Measurements from ENCODE around the gene FRMD4A. TPM values are rescaled to one million over a fixed set of nuclear protein-coding genes. Genes with fewer than 3 reads are reported as not detected.

The FRMD4A gene
- total RNA-seq, 5 donors from 2014 or later (not counting 1 experiment from before 2014, with no cell fraction given): 1.3 to 1.8 (median 1.4) TPM

DNA sequence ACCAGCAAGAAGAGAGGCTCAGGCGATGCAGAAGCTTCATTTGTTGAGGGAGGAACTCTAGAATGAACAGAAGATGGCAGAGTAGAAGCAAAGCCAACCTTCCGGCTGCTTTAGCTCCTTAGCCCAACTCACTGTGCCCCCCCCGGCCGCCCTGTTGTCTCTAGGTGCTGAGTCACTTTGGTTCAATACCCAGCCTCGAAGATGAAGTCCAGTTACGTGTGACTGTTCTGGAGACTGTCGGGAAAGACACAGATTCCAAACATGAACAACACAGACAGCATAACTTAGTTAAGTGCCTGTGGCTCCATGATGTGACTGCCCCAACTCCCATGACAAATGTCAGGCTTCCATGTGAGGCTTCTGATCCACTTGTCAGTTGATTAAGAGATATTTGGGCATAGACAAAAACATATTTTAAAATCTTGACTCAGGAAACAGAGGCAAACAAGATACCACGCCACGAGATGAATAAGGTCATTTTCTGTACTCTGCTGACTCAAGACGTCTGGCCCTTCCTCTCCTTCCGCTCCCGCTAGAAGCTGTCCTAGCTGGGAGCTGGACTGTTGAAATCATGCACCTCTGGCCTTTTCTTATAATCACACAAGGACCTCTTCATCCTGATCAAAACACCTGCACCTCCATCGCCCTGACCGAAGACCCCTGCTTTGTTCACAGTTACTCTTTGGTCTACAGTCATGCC is 199.3 kb downstream of the FRMD4A start:
- Mint-ChIP-seq H3K9me3 (peaks cover 0 to 5% (median 0%) of the 10 kb centered on the region in 3 donors), H3K36me3 (no peaks in the 10 kb centered on the region), H3K27me3 (peaks cover 1 to 11% of the 10 kb centered on the region in 2 donors), H3K4me3 (no peak overlapping the region), H3K4me1 (no peaks in the 10 kb centered on the region), H3K27ac (no peak overlapping the region)
- 90% methylated on average over 12 of the region's 14 CpGs for WGBS (ENCODE audit: insufficient coverage)
- Histone ChIP-seq H3K36me3 (ENCODE audit: control insufficient read depth in 2 of 2, extremely low read depth in 1 of 2, insufficient read depth in 1 of 2, low read length in 1 of 2) (no peaks in the 10 kb centered on the region), H3K4me3 (ENCODE audit: control insufficient read depth in 1 of 2, extremely low read depth in 1 of 2, low read length in 1 of 2) (no peak overlapping the region), H3K4me1 (ENCODE audit: control insufficient read depth in 1 of 2, extremely low read depth in 1 of 2, insufficient read depth in 2 of 2, low read length in 2 of 2) (no peaks in the 10 kb centered on the region), H3K27ac (ENCODE audit: low read length) (no peak overlapping the region), H3K27me3 (replicated peaks in 1 of 2; ENCODE audit: control insufficient read depth in 2 of 2, extremely low read depth in 1 of 2, insufficient read depth in 2 of 2, low read length in 1 of 2) (peaks cover 0 to 7% of the 10 kb centered on the region in 2 experiments), H3K9me3 (no peaks in the 10 kb centered on the region)
- CTCF ChIA-PET: no interaction called here
- ATAC-seq (replicated peaks in 1 of 4) (no peak), DNase-seq (no peak)
- POLR2A ChIA-PET: no interaction called here

DNA sequence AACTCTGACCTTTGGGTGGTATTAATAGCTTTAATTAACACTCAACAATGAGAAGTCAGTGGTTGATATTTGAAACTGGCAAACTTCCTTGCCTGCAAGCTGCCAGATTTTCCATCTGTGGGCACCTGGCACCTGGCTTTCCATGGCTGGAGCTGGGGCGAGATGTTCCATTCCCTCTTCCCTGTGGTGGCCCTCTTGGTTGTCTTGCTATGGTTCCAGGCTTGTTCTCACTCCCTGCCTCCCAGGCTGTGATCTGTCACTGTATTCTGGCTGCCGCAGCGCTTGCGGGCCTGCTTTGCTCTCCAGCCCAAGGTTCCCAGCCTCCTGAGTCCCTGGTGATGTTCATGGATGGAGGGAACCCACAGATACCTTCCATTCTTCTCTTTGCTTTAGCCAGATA is 201.0 kb downstream of the FRMD4A start:
- H3K27ac Mint-ChIP-seq: no peak overlapping the region

GRCh38 chr10:14128519-14128918 is 202.2 kb downstream of the FRMD4A start:
- CTCF ChIA-PET: no interaction called here
- 77% methylated on average over 2 of the region's 8 CpGs for WGBS (ENCODE audit: insufficient coverage)
- Mint-ChIP-seq H3K27me3 (peaks cover 1 to 4% of the 10 kb centered on the region in 2 donors), H3K4me1 (no peaks in the 10 kb centered on the region), H3K9me3 (no peaks in the 10 kb centered on the region), H3K4me3 (no peak overlapping the region), H3K36me3 (no peaks in the 10 kb centered on the region), H3K27ac (no peak overlapping the region)
- H3K4me1 ChIP-seq (ENCODE audit: control insufficient read depth in 1 of 2, extremely low read depth in 1 of 2, insufficient read depth in 2 of 2, low read length in 2 of 2): no peaks in the 10 kb centered on the region
- DNase-seq: no peak
- H3K9me3 ChIP-seq: no peaks in the 10 kb centered on the region
- H3K4me3 ChIP-seq (ENCODE audit: control insufficient read depth in 1 of 2, extremely low read depth in 1 of 2, low read length in 1 of 2): no peak overlapping the region
- no peak for ATAC-seq (replicated peaks in 1 of 4)
- H3K27me3 ChIP-seq (replicated peaks in 1 of 2; ENCODE audit: control insufficient read depth in 2 of 2, extremely low read depth in 1 of 2, insufficient read depth in 2 of 2, low read length in 1 of 2): peaks cover 0 to 7% of the 10 kb centered on the region in 2 experiments
- H3K27ac ChIP-seq (ENCODE audit: low read length): no peak overlapping the region
- POLR2A ChIA-PET: no interaction called here
- H3K36me3 ChIP-seq (ENCODE audit: control insufficient read depth in 2 of 2, extremely low read depth in 1 of 2, insufficient read depth in 1 of 2, low read length in 1 of 2): no peaks in the 10 kb centered on the region

More for the DNA sequence above, 201.0 kb downstream of the FRMD4A start:
- POLR2A ChIA-PET: no interaction called here
- CTCF ChIA-PET: interaction anchor here in 1 of 2 donors (0.6 kb wide), 1 partner anchor 15 kb away, joined by 4 read pairs; no protein-coding TSS in a partner anchor
- Histone ChIP-seq H3K27me3 (replicated peaks in 1 of 2; ENCODE audit: control insufficient read depth in 2 of 2, extremely low read depth in 1 of 2, insufficient read depth in 2 of 2, low read length in 1 of 2) (peaks cover 0 to 7% of the 10 kb centered on the region in 2 experiments), H3K27ac (ENCODE audit: low read length) (no peak overlapping the region), H3K36me3 (ENCODE audit: control insufficient read depth in 2 of 2, extremely low read depth in 1 of 2, insufficient read depth in 1 of 2, low read length in 1 of 2) (no peaks in the 10 kb centered on the region), H3K4me1 (ENCODE audit: control insufficient read depth in 1 of 2, extremely low read depth in 1 of 2, insufficient read depth in 2 of 2, low read length in 2 of 2) (no peaks in the 10 kb centered on the region), H3K9me3 (no peaks in the 10 kb centered on the region), H3K4me3 (ENCODE audit: control insufficient read depth in 1 of 2, extremely low read depth in 1 of 2, low read length in 1 of 2) (no peak overlapping the region)
- ATAC-seq (replicated peaks in 1 of 4) (no peak), DNase-seq (no peak)
- Mint-ChIP-seq H3K36me3 (no peaks in the 10 kb centered on the region), H3K9me3 (peaks cover 0 to 5% (median 0%) of the 10 kb centered on the region in 3 donors), H3K4me3 (no peak overlapping the region), H3K4me1 (no peaks in the 10 kb centered on the region), H3K27me3 (peaks cover 1 to 13% of the 10 kb centered on the region in 2 donors)
- 64% methylated on average over 1 of the region's 4 CpGs for WGBS (ENCODE audit: insufficient coverage)

GRCh38 chr10:14126697-14127440 is 203.9 kb downstream of the FRMD4A start:
- ChIA-PET CTCF (interaction anchor here in 1 of 2 donors (0.6 kb wide), 1 partner anchor 117 kb away, joined by 3 read pairs; no protein-coding TSS in a partner anchor), POLR2A (no interaction called here)
- no peak overlapping the region for H3K27ac ChIP-seq (ENCODE audit: low read length)
- no peak overlapping the region for H3K4me3 ChIP-seq (ENCODE audit: control insufficient read depth in 1 of 2, extremely low read depth in 1 of 2, low read length in 1 of 2)
- no peak for ATAC-seq (replicated peaks in 1 of 4)
- no peaks in the 10 kb centered on the region for H3K9me3 Mint-ChIP-seq
- H3K36me3 ChIP-seq (ENCODE audit: control insufficient read depth in 2 of 2, extremely low read depth in 1 of 2, insufficient read depth in 1 of 2, low read length in 1 of 2): no peaks in the 10 kb centered on the region
- no peaks in the 10 kb centered on the region for H3K9me3 ChIP-seq
- WGBS (ENCODE audit: insufficient coverage): 84% methylated on average over 4 of the region's 6 CpGs
- H3K4me3 Mint-ChIP-seq: no peak overlapping the region
- peaks cover 0 to 2% of the 10 kb centered on the region in 2 experiments for H3K27me3 ChIP-seq (replicated peaks in 1 of 2; ENCODE audit: control insufficient read depth in 2 of 2, extremely low read depth in 1 of 2, insufficient read depth in 2 of 2, low read length in 1 of 2)
- no peaks in the 10 kb centered on the region for H3K4me1 Mint-ChIP-seq
- H3K4me1 ChIP-seq (ENCODE audit: control insufficient read depth in 1 of 2, extremely low read depth in 1 of 2, insufficient read depth in 2 of 2, low read length in 2 of 2): no peaks in the 10 kb centered on the region
- H3K27me3 Mint-ChIP-seq: peaks cover 3 to 4% of the 10 kb centered on the region in 2 donors
- no peaks in the 10 kb centered on the region for H3K36me3 Mint-ChIP-seq
- H3K27ac Mint-ChIP-seq: no peak overlapping the region
- no peak for DNase-seq

- Mint-ChIP-seq H3K4me3 (no peak overlapping the region), H3K27me3 (peaks cover 3 to 4% of the 10 kb centered on the region in 2 donors), H3K27ac (no peak overlapping the region), H3K9me3 (no peaks in the 10 kb centered on the region), H3K36me3 (no peaks in the 10 kb centered on the region), H3K4me1 (no peaks in the 10 kb centered on the region)
- POLR2A ChIA-PET: no interaction called here
- CTCF ChIA-PET: no interaction called here
- H3K27me3 ChIP-seq (replicated peaks in 1 of 2; ENCODE audit: control insufficient read depth in 2 of 2, extremely low read depth in 1 of 2, insufficient read depth in 2 of 2, low read length in 1 of 2): no peaks in the 10 kb centered on the region
- no peaks in the 10 kb centered on the region for H3K36me3 ChIP-seq (ENCODE audit: control insufficient read depth in 2 of 2, extremely low read depth in 1 of 2, insufficient read depth in 1 of 2, low read length in 1 of 2)
- H3K4me1 ChIP-seq (ENCODE audit: control insufficient read depth in 1 of 2, extremely low read depth in 1 of 2, insufficient read depth in 2 of 2, low read length in 2 of 2): no peaks in the 10 kb centered on the region
- no CpG with 5 or more reads among the region's 6 CpGs for WGBS (ENCODE audit: insufficient coverage)
- H3K27ac ChIP-seq (ENCODE audit: low read length): no peak overlapping the region
- ATAC-seq (replicated peaks in 1 of 4) (no peak), DNase-seq (no peak)
- H3K9me3 ChIP-seq: no peaks in the 10 kb centered on the region
- H3K4me3 ChIP-seq (ENCODE audit: control insufficient read depth in 1 of 2, extremely low read depth in 1 of 2, low read length in 1 of 2): no peak overlapping the region
Observed at GRCh38 chr10:14125564-14125963, 205.2 kb downstream of the FRMD4A start.

DNA sequence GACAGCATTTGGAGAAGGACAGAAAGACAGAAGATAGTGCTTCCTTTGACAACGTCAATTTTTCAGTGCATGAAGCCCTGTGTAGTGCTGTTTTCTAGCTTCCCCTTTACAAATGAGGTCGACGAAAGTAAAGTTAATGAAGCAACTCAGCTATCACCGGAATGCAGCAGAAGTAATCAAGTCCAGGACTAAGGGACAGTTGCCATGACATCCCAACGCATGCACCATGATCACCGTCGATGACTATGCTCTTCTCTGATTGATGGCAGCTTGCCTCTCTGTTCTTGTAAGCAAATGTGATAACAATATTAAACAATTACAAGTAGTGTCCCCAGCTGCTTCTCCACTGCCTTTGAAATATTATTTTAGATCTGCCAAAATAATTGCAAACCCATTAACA is 205.8 kb downstream of the FRMD4A start:
- Mint-ChIP-seq H3K4me3 (no peak overlapping the region), H3K4me1 (no peaks in the 10 kb centered on the region), H3K27ac (no peak overlapping the region), H3K36me3 (no peaks in the 10 kb centered on the region), H3K9me3 (no peaks in the 10 kb centered on the region), H3K27me3 (peaks cover 3 to 4% of the 10 kb centered on the region in 2 donors)
- DNase-seq: no peak
- Histone ChIP-seq H3K4me1 (ENCODE audit: control insufficient read depth in 1 of 2, extremely low read depth in 1 of 2, insufficient read depth in 2 of 2, low read length in 2 of 2) (no peaks in the 10 kb centered on the region), H3K9me3 (no peaks in the 10 kb centered on the region), H3K4me3 (ENCODE audit: control insufficient read depth in 1 of 2, extremely low read depth in 1 of 2, low read length in 1 of 2) (no peak overlapping the region), H3K36me3 (ENCODE audit: control insufficient read depth in 2 of 2, extremely low read depth in 1 of 2, insufficient read depth in 1 of 2, low read length in 1 of 2) (no peaks in the 10 kb centered on the region), H3K27ac (ENCODE audit: low read length) (no peak overlapping the region), H3K27me3 (replicated peaks in 1 of 2; ENCODE audit: control insufficient read depth in 2 of 2, extremely low read depth in 1 of 2, insufficient read depth in 2 of 2, low read length in 1 of 2) (no peaks in the 10 kb centered on the region)
- WGBS (ENCODE audit: insufficient coverage): 82% methylated on average over 4 of the region's 7 CpGs
- ChIA-PET POLR2A (no interaction called here), CTCF (no interaction called here)
- ATAC-seq (replicated peaks in 1 of 4): no peak
